K562 (cell line): ENCODE measurements around the gene CDC27.

Experiments used
- CTCF ChIP-seq, 3 experiments: IDR thresholded peaks in 2 of 3; conservative IDR thresholded peaks in 1 of 3; 2 replicates each; pipeline ENCODE4 v1.5.1; 2011 to 2012; ENCODE audit warnings: low read length in 3 of 3, mild to moderate bottlenecking in 3 of 3, control low read depth in 2 of 3, improper control_type of control experiment in 1 of 3, inconsistent platforms in 1 of 3, low read depth in 1 of 3, mixed read lengths in 1 of 3, moderate library complexity in 1 of 3; ENCODE audit not compliant: insufficient read depth in 2 of 3
- GABPA ChIP-seq: fragments of 200-800 bp; sonication (Bioruptor generic); conservative IDR thresholded peaks from 2 replicates; pipeline ENCODE4 v1.6.1; 2016; ENCODE audit warnings: low read depth, missing genetic modification characterization, missing compliant biosample characterization
- MXI1 ChIP-seq: IDR thresholded peaks from 2 replicates; pipeline ENCODE4 v1.6.1; 2011; ENCODE audit warnings: low read depth, mild to moderate bottlenecking, improper control_type of control experiment, low read length
- NFE2L1 ChIP-seq: fragments of 450-650 bp; IDR thresholded peaks from 2 replicates; pipeline ENCODE4 v1.6.1; 2016; ENCODE audit warnings: missing genetic modification characterization, low read depth, mild to moderate bottlenecking, missing compliant biosample characterization, moderate library complexity, borderline replicate concordance
- NR2C2 ChIP-seq, 2 experiments: fragments of 200-800 bp in 1 of 2; sonication (Bioruptor generic) in 1 of 2; sonication (generic) in 1 of 2; formaldehyde crosslinking in 1 of 2; IDR thresholded peaks; 2 replicates each; pipeline versions ENCODE4 v1.6.1 to v1.8.0; 2016 to 2022; ENCODE audit warnings: mild to moderate bottlenecking in 1 of 2, missing compliant biosample characterization in 1 of 2, missing genetic modification characterization in 1 of 2, missing genetic modification reagents in 1 of 2
- PHF8 ChIP-seq: fragments of 200-600 bp; sonication (generic); IDR thresholded peaks from 2 replicates; pipeline ENCODE4 v1.6.1; 2012; ENCODE audit warnings: mixed run types, mild to moderate bottlenecking, inconsistent platforms, low read length, moderate library complexity, borderline replicate concordance
- RAD21 ChIP-seq, 2 experiments: fragments of 250-450 bp in 1 of 2; fragments of 450-650 bp in 1 of 2; sonication (Bioruptor Pico) in 1 of 2; formaldehyde crosslinking in 1 of 2; IDR thresholded peaks in 1 of 2; conservative IDR thresholded peaks in 1 of 2; 2 replicates each; pipeline versions ENCODE4 v1.4.0 to v1.8.0; 2020 to 2022; ENCODE audit warnings: mild to moderate bottlenecking in 2 of 2, moderate library complexity in 1 of 2
- SMAD2 ChIP-seq: fragments of 150-350 bp; IDR thresholded peaks from 2 replicates; pipeline ENCODE4 v1.6.1; 2014; ENCODE audit warnings: low read depth, mild to moderate bottlenecking, low read length
- SMARCC2 ChIP-seq: fragments of 450-650 bp; IDR thresholded peaks from 2 replicates; pipeline ENCODE4 v1.6.1; 2017; ENCODE audit warnings: antibody characterized with exemption, moderate library complexity, mild to moderate bottlenecking, low read depth
- TBP ChIP-seq: optimal IDR thresholded peaks from 2 replicates; pipeline ENCODE3; 2011; ENCODE audit warnings: low read depth, low read length, improper control_type of control experiment
- ZNF668 ChIP-seq: fragments of 250-450 bp; sonication (Bioruptor Pico); IDR thresholded peaks from 2 replicates; pipeline ENCODE4 v1.8.0; 2022; ENCODE audit warnings: mild to moderate bottlenecking, inconsistent platforms

GRCh38 chr17:47207143-47208067 is 18.3 kb upstream of the CDC27 start:
- no peak for TF ChIP-seq CTCF (IDR thresholded peaks at IDR 0.05 in 2 of 3, conservative IDR thresholded peaks at IDR 0.05 in 1 of 3; ENCODE audit: insufficient read depth in 2 of 3, low read depth in 1 of 3, low read length in 3 of 3)
- TF ChIP-seq PHF8 = no peak
- TF ChIP-seq NFE2L1 (tag) = no peak
- no peak for TF ChIP-seq RAD21 (CRISPR knock-in tag; conservative IDR thresholded peaks at IDR 0.05 in 1 of 2, IDR thresholded peaks at IDR 0.05 in 1 of 2)
- TF ChIP-seq NR2C2 (CRISPR knock-in tag; IDR thresholded peaks at IDR 0.05) = no peak
- TF ChIP-seq NR2C2 (tag; IDR thresholded peaks at IDR 0.05) = no peak
- no peak for TF ChIP-seq SMAD2
- no peak for TF ChIP-seq GABPA
- no peak for TF ChIP-seq ZNF668
- TF ChIP-seq SMARCC2 = no peak
- no peak for TF ChIP-seq TBP
- TF ChIP-seq MXI1 = no peak
